Loucy (cell line): ENCODE results near the gene CDKN2B-AS1.

Experiments used
- EZH2phosphoT487 ChIP-seq: fragments of 200-600 bp; IDR thresholded peaks from 2 replicates; pipeline ENCODE4 v1.6.1; 2018; ENCODE audit warnings: antibody characterized with exemption, mild to moderate bottlenecking, moderate library complexity, borderline replicate concordance
- TF ChIP-seq, protein P1 (sequence below): fragments of 200-600 bp; sonication (generic); conservative IDR thresholded peaks from 2 replicates; pipeline ENCODE4 v1.5.1; 2014; ENCODE audit warnings: mild to moderate bottlenecking, antibody characterized with exemption, low read length

GRCh38 chr9:22159586-22159985 is 165.0 kb downstream of the CDKN2B-AS1 start:
- TF ChIP-seq, protein P1, sequence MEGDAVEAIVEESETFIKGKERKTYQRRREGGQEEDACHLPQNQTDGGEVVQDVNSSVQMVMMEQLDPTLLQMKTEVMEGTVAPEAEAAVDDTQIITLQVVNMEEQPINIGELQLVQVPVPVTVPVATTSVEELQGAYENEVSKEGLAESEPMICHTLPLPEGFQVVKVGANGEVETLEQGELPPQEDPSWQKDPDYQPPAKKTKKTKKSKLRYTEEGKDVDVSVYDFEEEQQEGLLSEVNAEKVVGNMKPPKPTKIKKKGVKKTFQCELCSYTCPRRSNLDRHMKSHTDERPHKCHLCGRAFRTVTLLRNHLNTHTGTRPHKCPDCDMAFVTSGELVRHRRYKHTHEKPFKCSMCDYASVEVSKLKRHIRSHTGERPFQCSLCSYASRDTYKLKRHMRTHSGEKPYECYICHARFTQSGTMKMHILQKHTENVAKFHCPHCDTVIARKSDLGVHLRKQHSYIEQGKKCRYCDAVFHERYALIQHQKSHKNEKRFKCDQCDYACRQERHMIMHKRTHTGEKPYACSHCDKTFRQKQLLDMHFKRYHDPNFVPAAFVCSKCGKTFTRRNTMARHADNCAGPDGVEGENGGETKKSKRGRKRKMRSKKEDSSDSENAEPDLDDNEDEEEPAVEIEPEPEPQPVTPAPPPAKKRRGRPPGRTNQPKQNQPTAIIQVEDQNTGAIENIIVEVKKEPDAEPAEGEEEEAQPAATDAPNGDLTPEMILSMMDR, result no peak
- TF ChIP-seq EZH2phosphoT487, result no peak
